Measurements from ENCODE around the gene HNRNPAB.

HNRNPAB gene

GRCh38 chr5:178230879-178231538 is 26.7 kb downstream of the HNRNPAB start:
- Histone ChIP-seq H4K12ac (ENCODE audit: low read depth, low read length) (no peak overlapping the region), H3K4me1 (ENCODE audit: control insufficient read depth in 1 of 2, insufficient read depth in 2 of 2, low read length in 2 of 2) (peaks cover 11 to 13% of the 10 kb centered on the region in 2 experiments), H4K91ac (ENCODE audit: low read depth, low read length) (no peak overlapping the region), H3K27me3 (ENCODE audit: insufficient read depth, low read length) (no peaks in the 10 kb centered on the region), H3K23ac (ENCODE audit: low read length) (no peak overlapping the region), H2BK12ac (ENCODE audit: low read length) (no peak overlapping the region), H2BK5ac (ENCODE audit: low read depth, low read length, poor library complexity) (no peak overlapping the region), H2AK5ac (ENCODE audit: low read length) (no peak overlapping the region), H3K9me3 (ENCODE audit: insufficient read depth, low read depth, low read length) (peaks cover 2% of the 10 kb centered on the region), H3K36me3 (ENCODE audit: control insufficient read depth in 1 of 2, insufficient read depth in 2 of 2, low read length in 2 of 2) (peaks cover 22 to 35% of the 10 kb centered on the region in 2 experiments), H3K27ac (ENCODE audit: low read depth, low read length) (no peak overlapping the region), H4K8ac (ENCODE audit: low read depth, low read length) (peak overlapping the region; percentile 7), H3K79me1 (ENCODE audit: low read length) (peaks cover 9% of the 10 kb centered on the region), H3K9ac (ENCODE audit: low read length) (no peak overlapping the region), H3K4me2 (ENCODE audit: low read length) (peak overlapping the region; percentile 81), H3K14ac (ENCODE audit: low read length) (no peak overlapping the region), H3K18ac (ENCODE audit: low read length) (peak overlapping the region; percentile 7), H3K4ac (ENCODE audit: low read depth, low read length) (no peak overlapping the region), H2AFZ (ENCODE audit: insufficient read depth, low read length, poor library complexity) (no peak overlapping the region), H2BK120ac (ENCODE audit: insufficient read depth, low read length, poor library complexity) (no peak overlapping the region), H3K79me2 (ENCODE audit: control insufficient read depth, insufficient read depth, low read length, poor library complexity) (peaks cover 9% of the 10 kb centered on the region), H3K4me3 (ENCODE audit: low read depth, low read length) (no peak overlapping the region)
- no CpG with 5 or more reads among the region's 9 CpGs for WGBS (ENCODE audit: extremely low coverage, insufficient coverage, insufficient read length)
- DNase-seq = no peak

GRCh38 chr5:178231539-178232123 is 27.3 kb downstream of the HNRNPAB start:
- no peaks in the 10 kb centered on the region for H3K27me3 ChIP-seq (ENCODE audit: insufficient read depth, low read length)
- H3K36me3 ChIP-seq (ENCODE audit: control insufficient read depth in 1 of 2, insufficient read depth in 2 of 2, low read length in 2 of 2) = peaks cover 22 to 35% of the 10 kb centered on the region in 2 experiments
- no peak for DNase-seq
- H2AFZ ChIP-seq (ENCODE audit: insufficient read depth, low read length, poor library complexity) = peak overlapping the region; percentile 61
- peak overlapping the region; percentile 20 for H3K27ac ChIP-seq (ENCODE audit: low read depth, low read length)
- H3K4me2 ChIP-seq (ENCODE audit: low read length) = peak overlapping the region; percentile 81
- H3K18ac ChIP-seq (ENCODE audit: low read length) = peak overlapping the region; percentile 60
- no peak overlapping the region for H3K23ac ChIP-seq (ENCODE audit: low read length)
- no CpG with 5 or more reads among the region's 21 CpGs for WGBS (ENCODE audit: extremely low coverage, insufficient coverage, insufficient read length)
- H2BK120ac ChIP-seq (ENCODE audit: insufficient read depth, low read length, poor library complexity) = peak overlapping the region; percentile 9
- peak overlapping the region; percentile 72 for H2AK5ac ChIP-seq (ENCODE audit: low read length)
- peak overlapping the region; percentile 86 for H3K4me3 ChIP-seq (ENCODE audit: low read depth, low read length)
- no peak overlapping the region for H2BK12ac ChIP-seq (ENCODE audit: low read length)
- peaks cover 9% of the 10 kb centered on the region for H3K79me2 ChIP-seq (ENCODE audit: control insufficient read depth, insufficient read depth, low read length, poor library complexity)
- peak overlapping the region; percentile 95 for H3K14ac ChIP-seq (ENCODE audit: low read length)
- peak overlapping the region; percentile 19 for H2BK5ac ChIP-seq (ENCODE audit: low read depth, low read length, poor library complexity)
- peak overlapping the region; percentile 61 for H4K8ac ChIP-seq (ENCODE audit: low read depth, low read length)
- peak overlapping the region; percentile 76 for H3K9ac ChIP-seq (ENCODE audit: low read length)
- H3K4ac ChIP-seq (ENCODE audit: low read depth, low read length) = peak overlapping the region; percentile 56
- H4K91ac ChIP-seq (ENCODE audit: low read depth, low read length) = peak overlapping the region; percentile 95
- H4K12ac ChIP-seq (ENCODE audit: low read depth, low read length) = peak overlapping the region; percentile 94
- peaks cover 9% of the 10 kb centered on the region for H3K79me1 ChIP-seq (ENCODE audit: low read length)
- peaks cover 11 to 13% of the 10 kb centered on the region in 2 experiments for H3K4me1 ChIP-seq (ENCODE audit: control insufficient read depth in 1 of 2, insufficient read depth in 2 of 2, low read length in 2 of 2)
- peaks cover 2% of the 10 kb centered on the region for H3K9me3 ChIP-seq (ENCODE audit: insufficient read depth, low read depth, low read length)

- H2AFZ ChIP-seq (ENCODE audit: insufficient read depth, low read length, poor library complexity) = peak within 1 kb of the TSS; percentile 97
- peak within 1 kb of the TSS; percentile 70 for H3K27ac ChIP-seq (ENCODE audit: low read depth, low read length)
- H2BK12ac ChIP-seq (ENCODE audit: low read length) = peak within 1 kb of the TSS; percentile 55
- peak within 1 kb of the TSS; percentile 95 for H4K91ac ChIP-seq (ENCODE audit: low read depth, low read length)
- H3K4ac ChIP-seq (ENCODE audit: low read depth, low read length) = peak within 1 kb of the TSS; percentile 68
- H3K36me3 ChIP-seq (ENCODE audit: control insufficient read depth in 1 of 2, insufficient read depth in 2 of 2, low read length in 2 of 2) = peaks cover 22 to 33% of the 10 kb centered on the region in 2 experiments
- H3K4me2 ChIP-seq (ENCODE audit: low read length) = peak within 1 kb of the TSS; percentile 81
- H3K9me3 ChIP-seq (ENCODE audit: insufficient read depth, low read depth, low read length) = peaks cover 1% of the 10 kb centered on the region
- peak within 1 kb of the TSS; percentile 97 for H4K8ac ChIP-seq (ENCODE audit: low read depth, low read length)
- H4K12ac ChIP-seq (ENCODE audit: low read depth, low read length) = peak within 1 kb of the TSS; percentile 94
- peak within 1 kb of the TSS; percentile 77 for H3K18ac ChIP-seq (ENCODE audit: low read length)
- peak within 1 kb of the TSS; percentile 75 for H2BK5ac ChIP-seq (ENCODE audit: low read depth, low read length, poor library complexity)
- H3K9ac ChIP-seq (ENCODE audit: low read length) = peak within 1 kb of the TSS; percentile 92
- H3K79me2 ChIP-seq (ENCODE audit: control insufficient read depth, insufficient read depth, low read length, poor library complexity) = peaks cover 9% of the 10 kb centered on the region
- peaks cover 11 to 13% of the 10 kb centered on the region in 2 experiments for H3K4me1 ChIP-seq (ENCODE audit: control insufficient read depth in 1 of 2, insufficient read depth in 2 of 2, low read length in 2 of 2)
- H3K79me1 ChIP-seq (ENCODE audit: low read length) = peaks cover 9% of the 10 kb centered on the region
- H3K23ac ChIP-seq (ENCODE audit: low read length) = no peak within 1 kb of the TSS
- H3K27me3 ChIP-seq (ENCODE audit: insufficient read depth, low read length) = no peaks in the 10 kb centered on the region
- peak; percentile 59 to 63 for DNase-seq
- peak within 1 kb of the TSS; percentile 86 for H3K4me3 ChIP-seq (ENCODE audit: low read depth, low read length)
- peak within 1 kb of the TSS; percentile 72 for H2AK5ac ChIP-seq (ENCODE audit: low read length)
- H3K14ac ChIP-seq (ENCODE audit: low read length) = peak within 1 kb of the TSS; percentile 96
- peak within 1 kb of the TSS; percentile 91 for H2BK120ac ChIP-seq (ENCODE audit: insufficient read depth, low read length, poor library complexity)
- no CpG with 5 or more reads among the region's 102 CpGs for WGBS (ENCODE audit: extremely low coverage, insufficient coverage, insufficient read length)
Observed at GRCh38 chr5:178232124-178232919, 28.0 kb downstream of the HNRNPAB start, which contains the start of gene PHYKPL. TSS of gene PHYKPL (minus strand) at chr5:178232802. CDS start at chr5:178232550, 252 bp downstream.

- Histone ChIP-seq H3K27ac (ENCODE audit: low read depth, low read length) (no peak overlapping the region), H3K9me3 (ENCODE audit: insufficient read depth, low read depth, low read length) (no peaks in the 10 kb centered on the region), H4K91ac (ENCODE audit: low read depth, low read length) (peak overlapping the region; percentile 95), H2BK12ac (ENCODE audit: low read length) (peak overlapping the region; percentile 55), H3K79me2 (ENCODE audit: control insufficient read depth, insufficient read depth, low read length, poor library complexity) (peaks cover 9% of the 10 kb centered on the region), H3K9ac (ENCODE audit: low read length) (no peak overlapping the region), H3K4me1 (ENCODE audit: control insufficient read depth in 1 of 2, insufficient read depth in 2 of 2, low read length in 2 of 2) (peaks cover 11 to 13% of the 10 kb centered on the region in 2 experiments), H3K36me3 (ENCODE audit: control insufficient read depth in 1 of 2, insufficient read depth in 2 of 2, low read length in 2 of 2) (peaks cover 18 to 27% of the 10 kb centered on the region in 2 experiments), H2BK120ac (ENCODE audit: insufficient read depth, low read length, poor library complexity) (peak overlapping the region; percentile 32), H3K79me1 (ENCODE audit: low read length) (peaks cover 9% of the 10 kb centered on the region), H2AFZ (ENCODE audit: insufficient read depth, low read length, poor library complexity) (peak overlapping the region; percentile 97), H2AK5ac (ENCODE audit: low read length) (peak overlapping the region; percentile 34), H3K27me3 (ENCODE audit: insufficient read depth, low read length) (no peaks in the 10 kb centered on the region), H3K4me3 (ENCODE audit: low read depth, low read length) (peak overlapping the region; percentile 86), H3K23ac (ENCODE audit: low read length) (no peak overlapping the region), H3K4ac (ENCODE audit: low read depth, low read length) (peak overlapping the region; percentile 34), H4K12ac (ENCODE audit: low read depth, low read length) (peak overlapping the region; percentile 94), H2BK5ac (ENCODE audit: low read depth, low read length, poor library complexity) (peak overlapping the region; percentile 12), H3K18ac (ENCODE audit: low read length) (peak overlapping the region; percentile 16), H3K14ac (ENCODE audit: low read length) (peak overlapping the region; percentile 96), H4K8ac (ENCODE audit: low read depth, low read length) (peak overlapping the region; percentile 97), H3K4me2 (ENCODE audit: low read length) (peak overlapping the region; percentile 76)
- no peak for DNase-seq
- WGBS (ENCODE audit: extremely low coverage, insufficient coverage, insufficient read length) = no CpG with 5 or more reads among the region's 11 CpGs
Observed at GRCh38 chr5:178232920-178233429, 28.6 kb downstream of the HNRNPAB start.
